Ramos (cell line): ENCODE data around the gene SHROOM2.

Experiments used
- in situ Hi-C: fragments of 300-500 bp; cut with MboI; formaldehyde crosslinking; loops from one replicate; pipeline ENCODE4 v1.14.3; 2022; ENCODE audit warnings: low sequenced_read_pairs; ENCODE audit not compliant: unreplicated experiment

The SHROOM2 gene

DNA sequence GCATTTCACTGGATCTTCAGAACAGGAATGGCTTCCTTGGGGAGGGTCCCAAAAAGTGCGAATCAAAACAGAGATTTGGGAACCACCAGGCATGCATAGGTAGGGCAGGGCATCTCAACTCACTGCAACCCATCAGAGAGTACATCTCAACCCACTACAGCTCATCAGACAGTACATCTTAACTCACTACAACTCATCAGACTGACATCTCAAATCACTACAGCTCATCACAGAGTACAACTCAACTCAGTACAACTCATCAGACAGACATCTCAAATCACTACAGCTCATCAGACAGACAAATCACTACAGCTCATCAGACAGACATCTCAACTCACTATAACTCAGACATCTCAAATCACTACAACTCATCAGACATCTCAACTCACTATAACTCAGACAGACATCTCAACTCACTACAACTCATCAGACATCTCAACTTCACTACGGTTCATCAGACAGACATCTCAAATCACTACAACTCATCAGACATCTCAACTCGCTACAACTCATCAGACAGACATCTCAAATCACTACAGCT is 133.5 kb downstream of the SHROOM2 start:
- in situ Hi-C loops: no loop called here

DNA sequence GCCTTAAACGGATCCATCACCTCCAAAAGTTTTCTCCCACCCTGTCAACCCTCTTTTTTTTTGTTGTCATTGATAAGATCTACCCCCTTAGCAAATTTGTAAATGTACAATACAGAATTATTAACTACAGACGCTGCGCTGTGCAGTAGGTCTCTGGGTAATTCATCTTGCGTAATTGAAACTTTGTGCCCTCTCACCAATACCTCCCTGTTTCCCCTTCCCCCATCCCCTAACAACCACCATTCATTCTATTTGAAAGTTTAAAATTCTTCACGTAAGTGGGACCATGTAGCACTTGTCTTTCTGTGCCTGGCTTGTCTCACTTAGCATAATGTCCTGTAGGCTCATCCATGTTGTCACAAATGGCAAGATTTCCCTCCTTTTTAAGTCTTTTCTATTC is 135.2 kb downstream of the SHROOM2 start:
- in situ Hi-C loops: no loop called here

DNA sequence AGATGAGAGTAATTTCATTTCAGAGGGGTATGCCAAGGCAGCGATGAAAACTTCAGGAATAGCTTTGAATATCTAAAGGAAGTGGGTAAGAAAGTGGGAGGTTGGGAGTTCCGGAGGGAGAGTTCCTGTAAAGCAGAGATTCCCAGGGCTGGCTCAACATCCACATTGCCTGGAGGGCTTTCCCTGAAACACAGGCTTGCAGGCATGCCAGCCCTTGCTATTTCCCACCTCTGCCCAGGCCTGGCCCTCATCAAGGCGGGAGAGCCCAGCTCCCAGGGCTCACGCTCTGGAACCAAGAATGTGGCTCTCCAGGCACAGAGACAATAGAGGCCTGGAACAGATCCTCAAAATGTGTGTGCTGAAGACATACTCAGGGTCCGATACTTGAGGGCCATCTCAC is 137.1 kb downstream of the SHROOM2 start:
- in situ Hi-C loops: no loop called here

DNA sequence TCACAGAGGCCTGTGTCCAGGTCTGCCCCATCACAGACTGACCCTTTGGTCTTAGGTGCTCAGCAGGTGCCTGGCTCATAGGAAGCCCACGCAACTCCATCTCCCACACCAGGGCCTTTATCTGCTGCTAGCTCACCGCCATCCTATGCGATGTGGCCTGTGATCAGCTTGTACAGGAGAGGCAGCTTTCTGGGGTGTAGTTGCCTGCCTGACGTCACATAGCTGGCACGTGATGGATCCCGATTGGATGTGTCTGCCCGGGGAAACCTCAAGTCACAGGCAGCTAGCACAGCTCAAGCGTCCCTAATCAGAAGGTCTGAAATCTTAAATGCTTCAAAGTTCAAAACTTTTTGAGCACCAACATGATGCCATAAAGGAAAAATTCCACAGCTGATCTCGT is 139.8 kb downstream of the SHROOM2 start:
- in situ Hi-C loops: no loop called here

DNA sequence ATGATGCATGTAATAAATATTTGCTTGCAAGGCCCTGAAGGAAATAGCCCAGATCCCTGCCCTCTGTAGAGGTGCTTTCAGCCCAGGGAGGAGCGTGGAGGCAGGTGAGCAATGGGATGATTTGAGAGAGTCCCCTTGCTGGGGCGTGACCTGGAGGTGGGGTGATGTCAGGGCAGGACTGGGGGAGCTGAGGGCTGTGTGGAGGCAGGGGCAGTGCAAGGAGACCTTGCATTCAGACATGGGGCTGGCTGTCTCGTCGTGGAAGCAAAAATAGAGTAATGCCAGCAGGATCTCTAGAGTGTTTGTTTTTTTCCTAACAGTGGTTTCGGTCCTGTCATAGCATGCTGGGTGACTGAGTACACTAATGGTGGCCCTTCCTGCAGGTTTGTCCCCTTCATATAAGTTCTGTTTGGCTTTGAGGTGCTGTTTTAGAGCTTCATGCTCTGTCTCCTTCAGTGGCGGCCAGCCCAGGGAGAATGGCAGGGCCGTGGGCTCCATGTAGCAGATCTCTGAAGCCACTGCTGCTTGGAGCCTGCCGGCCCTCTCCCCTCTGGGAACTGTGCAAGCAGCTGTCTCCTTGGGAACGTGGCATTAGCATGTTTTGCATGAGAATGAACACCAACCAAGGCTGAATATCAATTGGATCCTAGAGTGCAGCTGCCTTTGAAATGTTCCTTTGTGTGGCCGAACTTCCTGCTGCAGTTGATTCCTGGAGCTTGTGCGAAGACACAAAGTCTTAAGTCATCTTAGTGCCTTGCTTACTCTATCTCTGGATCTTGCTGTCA is 141.7 kb downstream of the SHROOM2 start:
- in situ Hi-C loops: no loop called here

DNA sequence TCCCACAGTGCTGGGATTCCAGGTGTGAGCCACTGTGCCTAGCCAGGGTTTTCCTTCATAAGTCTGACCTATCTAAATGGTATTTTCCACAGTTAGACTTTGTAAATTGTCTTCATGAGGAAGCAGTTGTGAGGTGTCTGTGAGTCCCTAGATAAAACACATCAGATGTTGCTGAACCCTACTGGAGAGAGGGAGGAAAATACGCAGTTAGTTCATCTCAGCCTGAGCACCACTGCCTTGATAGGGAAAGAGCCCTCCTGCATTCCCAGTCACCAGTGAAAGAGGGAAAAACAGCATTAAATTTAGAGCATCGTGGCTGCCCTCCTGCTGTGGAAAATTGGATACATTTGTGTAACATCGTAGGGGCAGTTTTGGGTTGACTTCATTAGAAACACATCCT is 149.2 kb downstream of the SHROOM2 start:
- in situ Hi-C loops: no loop called here

DNA sequence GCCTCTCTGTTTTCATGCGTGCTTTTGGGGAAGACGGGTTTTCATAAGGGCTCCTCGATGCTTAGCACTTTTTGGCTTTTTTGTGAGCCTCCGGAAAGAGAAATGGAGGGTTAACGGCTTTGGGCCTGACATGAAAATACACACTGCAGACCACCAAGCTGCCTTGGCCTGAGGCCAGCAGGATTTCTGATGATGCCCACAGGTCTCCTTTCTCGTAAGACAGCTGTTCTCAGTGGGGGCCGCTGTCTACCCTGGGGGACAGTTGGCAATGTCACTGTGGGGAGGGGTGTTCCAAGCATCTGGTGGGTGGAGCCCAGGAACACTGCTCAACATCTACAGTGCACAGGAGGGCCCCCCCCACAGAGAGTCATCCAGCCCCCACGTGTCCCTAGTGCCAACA is 151.5 kb downstream of the SHROOM2 start:
- in situ Hi-C loops: no loop called here

DNA sequence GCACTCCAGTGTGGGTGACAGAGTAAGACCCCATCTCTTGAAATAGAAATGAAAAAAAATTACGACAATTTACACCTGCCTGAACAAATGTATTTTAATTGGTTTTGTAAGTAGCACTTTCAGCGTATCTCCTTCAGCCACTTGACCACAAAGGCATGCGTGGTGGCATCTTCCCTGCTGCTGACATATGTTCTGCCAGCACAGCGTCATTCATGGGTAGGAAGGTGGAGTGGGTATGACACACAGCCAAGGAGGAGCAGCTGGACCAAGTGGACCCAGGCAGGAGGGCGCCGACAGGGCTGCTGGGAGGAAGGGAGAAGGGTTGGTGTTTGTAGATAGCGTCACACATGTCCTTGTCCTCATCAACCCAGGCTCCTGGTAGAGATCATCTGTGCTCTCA is 152.3 kb downstream of the SHROOM2 start:
- in situ Hi-C loops: no loop called here

DNA sequence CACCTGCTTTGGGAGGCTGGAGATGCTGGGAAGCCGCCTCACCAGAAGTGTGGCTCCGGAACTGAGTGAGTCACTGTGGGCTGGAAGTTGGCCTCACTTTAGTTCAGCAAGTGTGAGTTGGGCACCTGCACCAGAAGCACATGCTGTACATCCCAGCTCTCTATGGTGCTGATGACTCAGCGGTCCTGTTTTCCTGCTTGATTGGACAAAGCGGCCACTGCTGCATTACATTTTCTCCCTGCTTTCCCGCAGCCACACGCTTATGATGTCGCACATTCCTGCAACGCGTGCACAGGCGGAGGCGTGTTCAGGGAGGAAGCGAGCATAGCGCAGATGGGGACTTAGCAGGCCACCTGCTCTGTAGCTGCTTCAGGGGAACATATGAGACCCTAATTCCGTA is 154.2 kb downstream of the SHROOM2 start:
- in situ Hi-C loops: no loop called here

DNA sequence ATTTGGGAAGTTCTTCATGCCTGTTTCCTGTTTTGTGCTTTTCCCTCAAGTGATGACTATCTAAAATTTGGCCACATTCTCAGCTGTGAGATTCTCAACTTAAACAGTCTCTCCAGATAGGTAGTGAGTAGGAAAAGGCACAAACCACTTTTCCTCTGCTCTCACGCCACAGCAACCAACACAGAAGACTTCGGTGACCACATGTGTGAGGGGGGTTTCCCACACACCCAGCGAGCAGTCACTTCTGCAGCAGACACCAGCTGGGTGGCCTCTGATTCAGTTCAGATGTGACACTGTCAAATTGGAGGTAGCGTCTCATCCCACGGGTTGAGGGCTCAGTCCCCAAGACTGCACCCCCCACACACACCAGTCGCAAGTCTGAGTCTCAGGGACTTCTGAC is 155.9 kb downstream of the SHROOM2 start:
- in situ Hi-C loops: no loop called here

DNA sequence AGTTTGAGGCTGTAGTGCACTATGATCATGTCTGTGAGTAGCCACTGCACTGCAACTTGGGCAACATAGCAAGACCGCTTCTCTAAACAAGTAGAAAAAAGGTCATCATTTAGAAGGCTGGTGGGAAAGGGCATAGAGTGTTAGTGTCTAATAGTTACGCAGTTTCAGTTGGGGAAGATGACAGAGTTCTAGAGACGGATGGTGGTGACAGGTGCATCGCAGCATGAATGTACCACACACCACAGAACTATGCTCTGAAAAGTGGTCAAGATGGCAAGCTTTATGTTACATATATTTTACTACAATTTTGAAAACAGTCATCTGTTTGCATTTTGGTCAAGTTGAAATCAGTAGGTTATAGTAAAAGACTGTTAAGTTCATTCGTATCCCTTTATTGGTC is 157.2 kb downstream of the SHROOM2 start:
- in situ Hi-C loops: no loop called here

DNA sequence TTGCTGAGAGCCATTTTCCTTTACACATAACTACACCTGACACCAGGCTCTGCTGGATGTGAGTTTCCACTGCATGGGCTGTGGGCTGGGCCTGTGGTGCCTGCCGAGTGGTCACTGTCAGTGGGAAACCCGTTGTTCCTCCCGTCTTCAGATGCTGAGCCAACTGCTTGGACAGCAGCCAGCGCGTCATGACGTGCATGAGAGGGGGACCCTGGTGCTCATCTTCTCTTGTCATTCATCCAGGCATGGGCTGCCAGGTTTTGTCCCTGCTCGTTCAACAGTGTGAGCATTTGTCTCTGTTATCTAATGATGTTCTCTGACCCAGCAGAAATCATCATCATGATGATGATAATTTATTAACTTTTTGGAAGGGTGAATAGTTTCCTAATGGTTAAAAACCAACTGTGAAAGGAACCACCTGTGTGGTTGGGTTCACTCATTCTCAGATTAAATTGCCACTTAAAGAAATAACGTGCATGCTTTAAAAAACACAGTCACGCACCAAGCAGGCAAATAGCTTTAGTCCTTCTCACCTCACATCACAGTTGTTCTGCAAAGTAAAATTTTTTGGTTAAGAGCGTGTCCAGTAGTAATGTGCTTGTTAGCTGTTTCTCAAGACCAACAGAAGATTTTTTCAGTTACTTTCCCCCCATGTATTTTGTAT is 161.0 kb downstream of the SHROOM2 start:
- in situ Hi-C loops: no loop called here

DNA sequence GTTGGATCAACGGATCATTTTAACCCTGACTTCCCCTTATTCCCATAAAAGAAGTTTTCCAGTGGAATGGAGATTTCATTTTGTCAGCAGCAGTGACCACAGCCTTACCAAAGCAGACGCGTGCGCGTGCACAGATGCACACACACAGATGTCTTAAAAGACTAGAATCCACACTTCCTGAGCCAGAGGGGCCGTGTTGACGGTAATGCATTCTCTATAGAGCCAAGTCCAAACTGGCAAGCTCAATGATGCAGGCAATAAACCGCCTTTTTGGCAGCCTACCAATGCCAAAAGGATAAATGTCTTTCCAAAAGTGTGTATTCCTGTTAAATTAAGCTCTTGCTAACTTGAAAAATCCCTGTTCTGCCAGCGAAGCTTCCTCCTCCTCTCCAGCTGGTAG is 162.2 kb downstream of the SHROOM2 start:
- in situ Hi-C loops: no loop called here

DNA sequence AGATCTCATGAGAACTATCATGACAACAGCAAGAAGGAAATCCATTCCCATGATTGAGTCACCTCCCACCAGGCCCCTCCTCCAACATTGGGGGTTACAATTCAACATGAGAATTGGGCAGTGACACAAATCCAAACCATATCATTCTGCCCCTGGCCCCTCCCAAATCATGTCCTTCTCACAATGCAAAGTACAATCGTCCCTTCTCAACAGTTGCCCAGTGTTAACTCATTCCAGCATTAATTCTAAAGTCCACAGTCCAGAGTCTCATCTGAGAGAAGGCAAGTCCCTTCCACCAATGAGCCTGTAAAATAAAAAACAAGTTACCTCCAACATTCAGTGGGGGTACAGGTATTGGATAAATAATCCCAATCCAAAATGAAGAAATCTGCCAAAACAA is 166.1 kb downstream of the SHROOM2 start:
- in situ Hi-C loops: no loop called here

DNA sequence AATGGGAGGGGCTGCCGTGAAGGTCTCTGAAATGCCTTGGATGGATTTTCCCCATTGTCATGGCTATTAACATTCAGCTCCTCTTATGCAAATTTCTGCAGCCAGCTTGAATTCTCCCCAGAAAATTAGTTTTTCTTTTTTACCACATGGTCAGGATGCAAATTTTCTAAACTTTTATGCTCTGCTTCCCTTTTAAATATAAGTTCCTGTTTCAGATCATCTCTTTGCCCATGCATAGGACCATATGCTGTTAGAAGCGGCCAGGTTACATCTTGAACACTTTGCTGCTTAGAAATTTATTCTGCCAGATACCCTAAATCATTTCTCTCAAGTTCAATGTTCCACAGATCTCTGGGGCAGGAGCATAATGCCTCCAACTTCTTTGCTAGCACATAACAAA is 167.2 kb downstream of the SHROOM2 start:
- in situ Hi-C loops: no loop called here

DNA sequence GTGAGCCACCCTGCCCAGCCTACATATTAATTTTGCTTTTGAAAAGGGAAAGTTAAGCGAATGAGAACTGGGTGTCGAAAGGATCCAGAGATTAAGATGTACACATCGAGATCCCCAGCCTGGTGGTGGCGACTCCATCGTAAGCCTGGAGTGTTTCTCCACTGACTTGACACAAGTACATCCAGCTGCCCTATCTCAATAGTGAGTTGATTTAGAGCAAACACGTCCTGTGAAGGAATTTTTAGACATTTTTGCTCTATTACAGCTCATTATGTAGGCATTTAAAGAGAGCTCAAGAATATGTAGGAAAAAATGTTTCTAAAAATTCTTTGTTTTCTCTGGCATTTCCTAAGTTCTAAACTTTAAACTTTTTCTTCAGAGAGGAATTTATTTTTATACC is 169.3 kb downstream of the SHROOM2 start:
- in situ Hi-C loops: no loop called here

DNA sequence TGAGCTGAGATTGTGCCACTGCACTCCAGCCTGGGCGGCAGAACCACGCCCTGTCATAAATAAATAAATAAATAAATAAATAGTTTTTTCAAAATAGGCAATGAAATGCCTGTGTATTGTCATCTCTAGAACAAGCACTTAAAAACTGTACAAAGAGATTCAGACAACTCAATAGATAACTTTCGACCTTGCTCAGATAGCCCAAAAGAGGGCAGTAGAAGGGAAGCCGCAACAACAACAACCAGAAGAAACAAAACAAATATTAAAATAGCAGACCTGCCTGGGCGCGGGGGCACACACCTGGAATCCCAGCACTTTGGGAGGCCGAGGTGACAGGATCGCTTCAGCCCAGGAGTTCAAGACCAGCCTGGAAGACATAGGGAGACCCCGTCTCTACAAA is 171.5 kb downstream of the SHROOM2 start:
- in situ Hi-C loops: no loop called here

DNA sequence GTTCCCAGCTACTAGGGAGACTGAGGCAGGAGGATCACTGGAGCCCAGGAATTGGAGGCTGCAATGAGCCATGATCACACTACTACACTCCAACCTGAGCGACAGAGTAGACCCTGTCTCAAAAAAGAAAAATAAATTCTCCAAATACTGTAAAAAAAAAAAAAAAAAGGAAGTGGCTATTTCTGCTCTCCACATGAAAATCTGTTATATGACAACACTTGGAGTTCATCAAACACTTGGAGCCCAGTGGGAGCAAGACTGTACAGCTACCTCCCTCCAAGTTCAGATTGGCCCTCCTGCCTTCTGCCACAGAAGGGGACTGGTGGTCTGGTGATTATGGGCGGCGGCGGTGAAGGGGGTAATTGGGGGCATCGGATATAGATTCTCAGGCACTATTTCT is 172.0 kb downstream of the SHROOM2 start:
- in situ Hi-C loops: no loop called here

DNA sequence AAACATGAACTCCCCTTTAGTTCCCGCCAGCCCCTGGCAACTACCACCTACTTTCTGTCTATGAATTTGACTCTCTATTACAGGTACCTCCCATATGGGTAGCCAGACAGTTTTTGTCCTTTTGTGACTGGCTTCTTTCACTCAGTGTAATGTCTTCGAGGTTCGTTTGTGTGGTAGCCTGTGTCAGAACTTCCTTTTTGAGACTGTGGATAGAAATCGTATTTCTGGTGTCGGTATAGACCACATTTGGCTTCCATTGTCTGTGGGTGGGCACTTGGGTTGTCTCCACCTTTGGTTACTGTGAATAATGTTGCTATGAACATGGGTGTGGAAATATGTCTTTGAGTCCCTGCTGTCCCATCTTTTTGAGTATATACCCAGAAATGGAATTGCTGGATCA is 175.5 kb downstream of the SHROOM2 start:
- in situ Hi-C loops: no loop called here

DNA sequence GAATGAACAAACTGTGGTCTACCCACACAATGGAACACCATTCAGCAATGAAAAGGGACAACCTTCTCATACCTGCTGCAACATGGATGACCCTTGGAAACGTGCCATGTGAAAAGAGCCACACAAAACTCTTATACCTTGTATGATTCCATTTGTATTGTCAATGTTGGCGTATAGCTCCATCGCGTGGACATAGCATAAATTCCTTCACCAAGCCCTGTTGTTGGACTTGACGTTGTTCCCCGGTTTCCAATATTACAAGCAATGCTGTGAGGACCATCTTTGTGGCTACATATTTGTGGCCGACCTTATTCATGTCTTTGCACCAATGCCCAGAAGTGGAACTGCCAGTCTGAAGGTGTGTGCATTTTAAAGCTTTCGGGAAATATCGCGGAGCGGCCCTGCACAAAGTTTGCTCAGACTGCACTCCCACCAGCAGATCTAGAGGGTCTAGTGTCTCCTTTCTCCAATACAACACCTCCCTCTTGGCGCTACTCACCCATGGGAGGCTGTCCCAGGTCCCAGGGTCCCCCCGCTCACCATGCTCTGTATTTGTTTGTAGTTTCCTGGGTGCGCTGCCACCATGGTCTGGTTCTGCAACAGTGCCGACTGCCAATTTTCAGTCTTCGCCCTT is 180.7 kb downstream of the SHROOM2 start, which contains the start of gene CLDN34:
Gene CLDN34, plus strand, starts transcription at position 584 of the 634 bp plus-strand sequence. Its CDS starts 0 bp downstream, at position 584.
- in situ Hi-C loops: no loop called here

DNA sequence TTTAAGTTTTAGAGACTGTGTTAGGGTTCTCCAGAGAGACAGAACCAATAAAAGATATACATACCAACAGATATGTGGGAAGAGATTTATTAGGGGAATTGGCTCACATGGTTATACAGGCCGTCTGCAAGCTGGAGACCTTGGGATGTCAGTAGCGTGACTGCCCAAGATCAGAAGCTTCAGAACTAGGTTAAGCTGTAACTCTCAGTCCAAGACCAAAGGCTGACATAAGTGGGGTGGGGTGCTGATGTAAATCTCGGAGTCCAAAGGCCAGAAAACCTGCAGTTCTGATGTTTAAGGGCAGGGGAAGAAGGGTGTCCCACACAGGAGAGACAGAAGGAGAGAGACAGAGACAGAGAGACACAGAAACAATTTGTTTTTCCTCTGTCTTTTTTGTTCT is 191.4 kb downstream of the SHROOM2 start:
- in situ Hi-C loops: loop anchor here (25.0 kb wide), 3 partner anchors 635 to 1160 kb away; partner anchors contain the start of gene MID1
